ENCODE measurements around the gene HES3.

DNA sequence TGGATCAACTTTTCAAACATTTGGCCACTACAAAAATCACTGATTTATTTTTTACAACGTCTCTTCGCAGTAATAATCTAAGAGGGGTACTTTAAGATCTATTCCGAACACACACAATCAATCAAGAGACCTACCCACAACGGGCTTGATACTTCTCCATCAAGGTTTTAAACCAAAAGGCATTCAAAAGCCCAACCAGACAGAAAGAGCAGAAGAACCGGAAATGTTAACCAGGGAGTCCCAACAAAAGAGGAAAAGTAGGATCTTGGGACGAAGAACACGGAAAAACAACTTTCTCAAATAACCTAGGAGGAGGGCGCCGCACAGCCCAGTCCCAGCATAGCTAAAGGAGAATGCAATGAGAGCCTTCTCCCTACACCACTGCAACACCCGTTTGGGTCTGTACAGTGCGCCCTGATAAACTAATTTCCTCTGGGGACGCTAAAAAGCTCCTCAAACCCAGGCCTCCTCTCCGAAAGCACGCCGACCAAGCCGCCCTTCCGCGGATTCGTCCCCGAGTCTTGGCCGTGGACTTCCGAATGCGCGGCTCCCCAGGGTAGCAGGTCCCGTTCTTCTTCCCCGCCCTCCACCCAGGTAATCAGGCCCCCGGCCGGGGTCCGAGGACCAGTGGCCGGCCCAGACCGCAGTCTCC, 45.2 kb upstream of the HES3 start:
- TF ChIP-seq POLR2AphosphoS5 (IDR thresholded peaks at IDR 0.05; ENCODE audit: borderline replicate concordance, low read depth, low read length) = no peak
- no peak for TF ChIP-seq EZH2 (IDR thresholded peaks at IDR 0.05)
